Stimulated activated CD4-positive, alpha-beta T cell treated with anti-CD3 and anti-CD28 coated beads, Interleukin-15, amount 100 ng/mL, for 48 hours (primary cell): ENCODE measurements around the gene ATP6V0A4.

Source experiments
- DNase-seq, 2 donors: peaks; one replicate each; pipeline ENCODE4 v3.0.0-alpha.2; 2020; ENCODE audit warnings: low read depth in 2 of 2

The ATP6V0A4 gene

GRCh38 chr7:138662076-138662990, 135.7 kb downstream of the ATP6V0A4 start:
- DNase-seq: no peak

DNA sequence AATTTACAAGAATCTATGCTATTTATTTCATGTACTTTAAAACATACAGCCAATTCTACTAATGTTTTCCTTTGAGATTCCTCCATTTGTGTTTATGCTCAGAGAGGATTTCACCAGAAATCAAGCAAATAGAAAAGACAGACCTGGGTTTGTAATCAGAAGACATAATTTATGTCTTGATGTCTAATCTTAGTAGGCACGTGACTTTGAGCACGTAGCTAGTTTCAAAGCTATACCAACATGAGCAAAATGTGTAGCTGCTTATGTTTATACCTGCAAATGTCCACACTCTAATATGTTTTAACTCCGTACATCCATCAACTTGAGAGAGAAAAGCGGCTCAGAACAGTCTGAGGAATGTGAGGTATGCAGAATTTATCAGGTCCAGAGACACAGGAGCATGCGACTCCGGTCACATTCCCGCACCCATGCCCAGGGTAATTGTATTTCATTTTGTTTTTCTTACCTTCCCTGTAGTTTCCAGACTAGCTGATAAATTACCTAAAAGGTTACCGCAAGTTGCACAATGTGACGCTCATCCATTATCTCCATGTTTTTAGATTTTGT, 136.8 kb downstream of the ATP6V0A4 start:
- DNase-seq: no peak

- no peak for DNase-seq
These were observed 139.1 kb downstream of the ATP6V0A4 start for GRCh38 chr7:138658889-138659288.

GRCh38 chr7:138657854-138658386, 140.1 kb downstream of the ATP6V0A4 start:
- no peak for DNase-seq

- DNase-seq: no peak
These were observed 141.0 kb downstream of the ATP6V0A4 start for GRCh38 chr7:138656952-138657351.
